ENCODE results near the gene DPCD. TPM values are rescaled to one million over a fixed set of nuclear protein-coding genes. Genes with fewer than 3 reads are reported as not detected.
A peak's percentile ranks its signal among the peaks of the same experiment; 100 is the strongest.

The DPCD gene
- 1.3 TPM for total RNA-seq

GRCh38 chr10:101587725-101588653 lies at the start of gene DPCD, which contains the start of gene POLL:
TSS of gene DPCD (plus strand) at chr10:101588321. CDS start at chr10:101588337, 16 bp downstream.
TSS of gene POLL (minus strand) at chr10:101588257. CDS start at chr10:101587360, 897 bp downstream.
- Histone ChIP-seq H3K36me3 (peaks cover 0 to 26% of the 10 kb centered on the region in 2 donors), H3K27ac (peak within 1 kb of the TSS; percentile 54 to 63), H3K9me3 (no peaks in the 10 kb centered on the region), H3K4me3 (peak within 1 kb of the TSS; percentile 93 to 97), H3K4me1 (peaks cover 7 to 16% of the 10 kb centered on the region in 2 donors), H3K27me3 (no peaks in the 10 kb centered on the region)
- DNase-seq (ENCODE audit: low spot score in 2 of 2), result peak; percentile 80 to 98
- TF ChIP-seq, protein P1, sequence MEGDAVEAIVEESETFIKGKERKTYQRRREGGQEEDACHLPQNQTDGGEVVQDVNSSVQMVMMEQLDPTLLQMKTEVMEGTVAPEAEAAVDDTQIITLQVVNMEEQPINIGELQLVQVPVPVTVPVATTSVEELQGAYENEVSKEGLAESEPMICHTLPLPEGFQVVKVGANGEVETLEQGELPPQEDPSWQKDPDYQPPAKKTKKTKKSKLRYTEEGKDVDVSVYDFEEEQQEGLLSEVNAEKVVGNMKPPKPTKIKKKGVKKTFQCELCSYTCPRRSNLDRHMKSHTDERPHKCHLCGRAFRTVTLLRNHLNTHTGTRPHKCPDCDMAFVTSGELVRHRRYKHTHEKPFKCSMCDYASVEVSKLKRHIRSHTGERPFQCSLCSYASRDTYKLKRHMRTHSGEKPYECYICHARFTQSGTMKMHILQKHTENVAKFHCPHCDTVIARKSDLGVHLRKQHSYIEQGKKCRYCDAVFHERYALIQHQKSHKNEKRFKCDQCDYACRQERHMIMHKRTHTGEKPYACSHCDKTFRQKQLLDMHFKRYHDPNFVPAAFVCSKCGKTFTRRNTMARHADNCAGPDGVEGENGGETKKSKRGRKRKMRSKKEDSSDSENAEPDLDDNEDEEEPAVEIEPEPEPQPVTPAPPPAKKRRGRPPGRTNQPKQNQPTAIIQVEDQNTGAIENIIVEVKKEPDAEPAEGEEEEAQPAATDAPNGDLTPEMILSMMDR (IDR thresholded peaks at IDR 0.05), result no peak
- intact Hi-C loops (cut with DNase I), result loop anchor here (5.0 kb wide), 2 partner anchors 236 to 676 kb away; partner anchors contain the start of genes BTRC and SLF2

GRCh38 chr10:101538446-101538845 lies 49.7 kb upstream of the DPCD start:
- H3K4me1 ChIP-seq, result no peaks in the 10 kb centered on the region
- TF ChIP-seq, protein P1 (IDR thresholded peaks at IDR 0.05), result no peak
- peaks cover 5 to 10% of the 10 kb centered on the region in 2 donors for H3K36me3 ChIP-seq
- no peak overlapping the region for H3K4me3 ChIP-seq
- H3K27me3 ChIP-seq, result no peaks in the 10 kb centered on the region
- H3K9me3 ChIP-seq, result no peaks in the 10 kb centered on the region
- no peak for DNase-seq (ENCODE audit: low spot score in 2 of 2)
- intact Hi-C loops (cut with DNase I), result no loop called here
- no peak overlapping the region for H3K27ac ChIP-seq

GRCh38 chr10:101545898-101546297 lies 42.2 kb upstream of the DPCD start:
- intact Hi-C loops (cut with DNase I), result no loop called here
- DNase-seq (ENCODE audit: low spot score in 2 of 2), result no peak
- Histone ChIP-seq H3K4me3 (no peak overlapping the region), H3K4me1 (peaks cover 0 to 8% of the 10 kb centered on the region in 2 donors), H3K27ac (no peak overlapping the region), H3K9me3 (no peaks in the 10 kb centered on the region), H3K27me3 (no peaks in the 10 kb centered on the region), H3K36me3 (peaks cover 1 to 2% of the 10 kb centered on the region in 2 donors)
- TF ChIP-seq, protein P1 (IDR thresholded peaks at IDR 0.05), result no peak

DNA sequence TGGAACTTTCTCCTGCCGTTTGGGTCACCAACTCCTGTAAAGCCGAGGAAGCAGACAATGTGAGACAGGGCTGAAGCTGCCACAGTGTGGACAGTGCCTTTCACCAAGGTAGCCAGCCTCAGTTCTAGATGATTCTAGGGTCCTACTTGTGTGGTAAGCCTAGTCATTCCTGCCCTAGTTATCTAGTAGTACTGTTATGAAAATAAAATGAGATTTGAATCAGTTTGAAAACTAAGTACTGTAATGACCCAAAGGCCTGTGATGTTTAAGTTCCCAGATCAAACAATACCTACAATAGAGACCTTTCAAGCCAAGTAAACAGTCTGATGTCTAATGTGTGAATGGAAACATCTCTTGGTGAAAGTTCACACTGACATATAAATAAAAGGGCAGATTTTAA lies 37.2 kb upstream of the DPCD start:
- no peaks in the 10 kb centered on the region for H3K27me3 ChIP-seq
- DNase-seq (ENCODE audit: low spot score in 2 of 2), result no peak
- peaks cover 0 to 8% of the 10 kb centered on the region in 2 donors for H3K4me1 ChIP-seq
- intact Hi-C loops (cut with DNase I), result no loop called here
- no peaks in the 10 kb centered on the region for H3K9me3 ChIP-seq
- H3K4me3 ChIP-seq, result no peak overlapping the region
- H3K36me3 ChIP-seq, result peaks cover 22 to 33% of the 10 kb centered on the region in 2 donors
- TF ChIP-seq, protein P1 (IDR thresholded peaks at IDR 0.05), result no peak
- no peak overlapping the region for H3K27ac ChIP-seq

DNA sequence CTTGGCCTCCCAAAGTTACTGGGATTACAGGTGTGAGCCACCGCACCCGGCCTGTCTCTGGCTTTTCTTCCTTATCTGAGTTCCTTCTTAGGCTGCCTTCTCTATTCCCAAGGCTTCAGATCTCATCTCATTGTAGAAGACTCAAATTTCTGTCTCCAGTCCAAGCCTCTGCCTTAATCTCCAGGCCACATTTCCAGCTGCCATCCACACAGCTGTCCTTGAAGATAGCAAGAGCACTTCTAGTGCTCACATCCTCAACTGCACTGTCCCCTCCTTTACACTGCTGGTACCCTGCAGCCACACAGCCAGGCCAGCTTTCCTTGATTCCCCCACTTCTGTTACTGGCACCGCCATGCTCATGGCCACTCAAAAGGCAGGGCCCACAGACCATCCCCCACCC lies 35.7 kb upstream of the DPCD start:
- intact Hi-C loops (cut with DNase I), result no loop called here
- Histone ChIP-seq H3K27me3 (no peaks in the 10 kb centered on the region), H3K4me1 (peaks cover 0 to 8% of the 10 kb centered on the region in 2 donors), H3K36me3 (peaks cover 22 to 33% of the 10 kb centered on the region in 2 donors), H3K27ac (no peak overlapping the region), H3K9me3 (no peaks in the 10 kb centered on the region), H3K4me3 (no peak overlapping the region)
- TF ChIP-seq, protein P1 (IDR thresholded peaks at IDR 0.05), result no peak
- DNase-seq (ENCODE audit: low spot score in 2 of 2), result no peak
